GM18517 (cell line): ENCODE results near the gene NETO2.
"Not testable (repeated sequence)": the region's sequence is repeated elsewhere in the genome, so short reads cannot be mapped to it uniquely, and the experiment has no call there.

Experiments used
- ATAC-seq: cut with Tn5 transposase; IDR thresholded peaks from one replicate; pipeline ENCODE4 v1.9.1; 2021; ENCODE audit warnings: mild to moderate bottlenecking, moderate library complexity; ENCODE audit not compliant: unreplicated experiment

The NETO2 gene

GRCh38 chr16:47067203-47067602 is 76.5 kb downstream of the NETO2 start:
- no peak for ATAC-seq

- ATAC-seq, result no peak
Observed at GRCh38 chr16:47065766-47066688, 77.7 kb downstream of the NETO2 start.

GRCh38 chr16:47064775-47065174 is 79.0 kb downstream of the NETO2 start:
- ATAC-seq, result no peak

GRCh38 chr16:47063011-47063724 is 80.6 kb downstream of the NETO2 start:
- no peak for ATAC-seq

GRCh38 chr16:47061204-47061603 is 82.5 kb downstream of the NETO2 start:
- no peak for ATAC-seq

GRCh38 chr16:47060596-47060995 is 83.1 kb downstream of the NETO2 start:
- ATAC-seq, result no peak

GRCh38 chr16:47059991-47060390 is 83.8 kb downstream of the NETO2 start:
- no peak for ATAC-seq

GRCh38 chr16:47059130-47059529 is 84.6 kb downstream of the NETO2 start:
- not testable (repeated sequence) for ATAC-seq

- ATAC-seq, result no peak
Observed at GRCh38 chr16:47058295-47059086, 85.3 kb downstream of the NETO2 start.

- no peak for ATAC-seq
Observed at GRCh38 chr16:47057630-47057993, 86.1 kb downstream of the NETO2 start.

GRCh38 chr16:47056688-47057629 is 86.8 kb downstream of the NETO2 start:
- ATAC-seq, result no peak

- not testable (repeated sequence) for ATAC-seq
Observed at GRCh38 chr16:47056061-47056460, 87.7 kb downstream of the NETO2 start.

- ATAC-seq, result no peak
Observed at GRCh38 chr16:47055136-47055885, 88.4 kb downstream of the NETO2 start.

- no peak for ATAC-seq
Observed at GRCh38 chr16:47054306-47054705, 89.4 kb downstream of the NETO2 start.

GRCh38 chr16:47053895-47054294 is 89.8 kb downstream of the NETO2 start:
- ATAC-seq, result no peak

GRCh38 chr16:47052666-47053640 is 90.8 kb downstream of the NETO2 start:
- no peak for ATAC-seq

- no peak for ATAC-seq
Observed at GRCh38 chr16:47051031-47051430, 92.7 kb downstream of the NETO2 start.

- ATAC-seq, result no peak
Observed at GRCh38 chr16:47049901-47050583, 93.7 kb downstream of the NETO2 start.
